Uterus (tissue), 2 donors: ENCODE results near the gene KIF18A.
"Not testable (repeated sequence)": the region's sequence is repeated elsewhere in the genome, so short reads cannot be mapped to it uniquely, and the experiment has no call there.

Source experiments
- POLR2A ChIP-seq, 2 donors: fragments of 450-650 bp; IDR thresholded peaks; one replicate each; pipeline ENCODE4 v1.6.1; 2016; ENCODE audit warnings: antibody characterized with exemption in 2 of 2, mild to moderate bottlenecking in 1 of 2, moderate library complexity in 1 of 2
- TF ChIP-seq, protein P1 (sequence below), 4 experiments: fragments of 200-600 bp in 2 of 4; fragments of 450-650 bp in 2 of 4; sonication (generic) in 2 of 4; IDR thresholded peaks; one replicate each; pipeline ENCODE4 v1.5.1; 2016 to 2019; ENCODE audit warnings: antibody characterized with exemption in 4 of 4, mild to moderate bottlenecking in 2 of 4, moderate library complexity in 1 of 4

DNA sequence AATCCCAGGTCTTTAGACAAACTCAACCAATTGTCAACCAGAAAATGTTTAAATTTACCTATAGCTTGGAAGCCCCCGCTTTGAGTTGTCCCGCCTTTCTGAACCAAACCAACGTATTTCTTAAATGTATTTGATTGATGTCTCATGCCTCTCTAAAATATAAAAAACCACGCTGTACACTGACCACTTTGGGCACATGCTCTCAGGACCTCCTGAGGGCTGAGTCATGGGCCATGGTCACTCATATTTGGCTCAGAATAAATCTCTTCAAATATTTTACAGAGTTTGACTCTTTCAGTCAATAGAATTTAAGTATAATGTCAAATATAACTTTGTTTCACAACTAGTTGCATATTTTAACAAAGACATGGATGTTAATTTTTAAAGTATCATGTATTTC, 5.7 kb downstream of the KIF18A start:
- TF ChIP-seq, protein P1, sequence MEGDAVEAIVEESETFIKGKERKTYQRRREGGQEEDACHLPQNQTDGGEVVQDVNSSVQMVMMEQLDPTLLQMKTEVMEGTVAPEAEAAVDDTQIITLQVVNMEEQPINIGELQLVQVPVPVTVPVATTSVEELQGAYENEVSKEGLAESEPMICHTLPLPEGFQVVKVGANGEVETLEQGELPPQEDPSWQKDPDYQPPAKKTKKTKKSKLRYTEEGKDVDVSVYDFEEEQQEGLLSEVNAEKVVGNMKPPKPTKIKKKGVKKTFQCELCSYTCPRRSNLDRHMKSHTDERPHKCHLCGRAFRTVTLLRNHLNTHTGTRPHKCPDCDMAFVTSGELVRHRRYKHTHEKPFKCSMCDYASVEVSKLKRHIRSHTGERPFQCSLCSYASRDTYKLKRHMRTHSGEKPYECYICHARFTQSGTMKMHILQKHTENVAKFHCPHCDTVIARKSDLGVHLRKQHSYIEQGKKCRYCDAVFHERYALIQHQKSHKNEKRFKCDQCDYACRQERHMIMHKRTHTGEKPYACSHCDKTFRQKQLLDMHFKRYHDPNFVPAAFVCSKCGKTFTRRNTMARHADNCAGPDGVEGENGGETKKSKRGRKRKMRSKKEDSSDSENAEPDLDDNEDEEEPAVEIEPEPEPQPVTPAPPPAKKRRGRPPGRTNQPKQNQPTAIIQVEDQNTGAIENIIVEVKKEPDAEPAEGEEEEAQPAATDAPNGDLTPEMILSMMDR (IDR thresholded peaks at IDR 0.05): not testable (repeated sequence)
- not testable (repeated sequence) for TF ChIP-seq POLR2A (IDR thresholded peaks at IDR 0.05)
